ENCODE results near the gene SGPP1. TPM values are rescaled to one million over a fixed set of nuclear protein-coding genes. Genes with fewer than 3 reads are reported as not detected.
"Not testable (repeated sequence)": the region's sequence is repeated elsewhere in the genome, so short reads cannot be mapped to it uniquely, and the experiment has no call there.

Gene SGPP1
- total RNA-seq, 1 experiment from 2014 or later, result 19.3 TPM

- Histone ChIP-seq H2AFZ (ENCODE audit: low read length) (peak within 1 kb of the TSS; percentile 90), H3K36me3 (ENCODE audit: low read depth, low read length) (peaks cover 6% of the 10 kb centered on the region), H3K4me1 (ENCODE audit: insufficient read depth, low read length) (peaks cover 16% of the 10 kb centered on the region), H3K27ac (ENCODE audit: low read length) (peak within 1 kb of the TSS; percentile 89), H3K9me2 (replicated peaks; ENCODE audit: low read length) (no peaks in the 10 kb centered on the region), H3K9ac (ENCODE audit: low read length) (peak within 1 kb of the TSS; percentile 89), H3K4me2 (ENCODE audit: low read length) (peak within 1 kb of the TSS; percentile 97), H3K4me3 (ENCODE audit: low read length) (peak within 1 kb of the TSS; percentile 94), H4K20me1 (ENCODE audit: low read length) (no peaks in the 10 kb centered on the region), H3K27me3 (ENCODE audit: low read length) (no peaks in the 10 kb centered on the region), H3K79me2 (ENCODE audit: low read length) (peaks cover 52% of the 10 kb centered on the region), H3K9me3 (ENCODE audit: low read length) (no peaks in the 10 kb centered on the region), H3F3A (ENCODE audit: low read length, unreplicated experiment) (no peaks in the 10 kb centered on the region)
- DNase-seq (peak; percentile 99), ATAC-seq (peak; percentile 93)
- intact Hi-C loops (cut with micrococcal nuclease), result loop anchor here (1.0 to 5.0 kb wide), 10 partner anchors 37 to 351 kb away; partner anchors contain the start of genes PPP2R5E, SGPP1 and SYNE2
- CTCF ChIA-PET, result interaction anchor here (0.5 to 2.9 kb wide), 7 partner anchors 9 to 497 kb away, joined by 3 to 26 read pairs (median 4); partner anchors contain the start of gene PPP2R5E
- POLR2A ChIA-PET (ENCODE audit: unreplicated experiment), result interaction anchor here (0.6 to 1.8 kb wide), 17 partner anchors 37 to 1676 kb away, joined by 3 to 31 read pairs (median 4); partner anchors contain the start of gene PPP2R5E
- TF ChIP-seq EZH2 (IDR thresholded peaks at IDR 0.05; ENCODE audit: low read length, unreplicated experiment), result no peak
- no peak for TF ChIP-seq EZH2phosphoT487 (IDR thresholded peaks at IDR 0.05; ENCODE audit: borderline replicate concordance, low read length)
- TF ChIP-seq CTCF (conservative IDR thresholded peaks at IDR 0.05; ENCODE audit: low read depth, low read length), result peak; percentile 76
- BruUV-seq (replicated peaks), result no TSS peak
These were observed 86.2 kb downstream of the SGPP1 start, which contains the start of gene WDR89 for GRCh38 chr14:63641473-63642228. TSS of gene WDR89 (minus strand) at chr14:63641871. CDS start at chr14:63599942, 41,929 bp downstream.

GRCh38 chr14:63638493-63638892, 89.4 kb downstream of the SGPP1 start:
- H3K9ac ChIP-seq (ENCODE audit: low read length), result no peak overlapping the region
- peaks cover 15% of the 10 kb centered on the region for H3K36me3 ChIP-seq (ENCODE audit: low read depth, low read length)
- ATAC-seq, result no peak
- ChIA-PET POLR2A (ENCODE audit: unreplicated experiment) (no interaction called here), CTCF (no interaction called here)
- no peaks in the 10 kb centered on the region for H3K27me3 ChIP-seq (ENCODE audit: low read length)
- H3K79me2 ChIP-seq (ENCODE audit: low read length), result peaks cover 83% of the 10 kb centered on the region
- no peak overlapping the region for H2AFZ ChIP-seq (ENCODE audit: low read length)
- peaks cover 16% of the 10 kb centered on the region for H3K4me1 ChIP-seq (ENCODE audit: insufficient read depth, low read length)
- BruUV-seq (replicated peaks), result no TSS peak
- no peaks in the 10 kb centered on the region for H3F3A ChIP-seq (ENCODE audit: low read length, unreplicated experiment)
- DNase-seq, result no peak
- intact Hi-C loops (cut with micrococcal nuclease), result no loop called here
- H3K4me2 ChIP-seq (ENCODE audit: low read length), result peak overlapping the region; percentile 97
- TF ChIP-seq CTCF (conservative IDR thresholded peaks at IDR 0.05; ENCODE audit: low read depth, low read length), result no peak
- TF ChIP-seq EZH2phosphoT487 (IDR thresholded peaks at IDR 0.05; ENCODE audit: borderline replicate concordance, low read length), result no peak
- no peak for TF ChIP-seq EZH2 (IDR thresholded peaks at IDR 0.05; ENCODE audit: low read length, unreplicated experiment)
- H4K20me1 ChIP-seq (ENCODE audit: low read length), result no peaks in the 10 kb centered on the region
- H3K9me3 ChIP-seq (ENCODE audit: low read length), result no peaks in the 10 kb centered on the region
- no peak overlapping the region for H3K27ac ChIP-seq (ENCODE audit: low read length)
- H3K4me3 ChIP-seq (ENCODE audit: low read length), result no peak overlapping the region
- no peaks in the 10 kb centered on the region for H3K9me2 ChIP-seq (replicated peaks; ENCODE audit: low read length)

GRCh38 chr14:63636094-63636635, 91.7 kb downstream of the SGPP1 start:
- H3K4me2 ChIP-seq (ENCODE audit: low read length); DNase-seq; H4K20me1 ChIP-seq (ENCODE audit: low read length); H3F3A ChIP-seq (ENCODE audit: low read length, unreplicated experiment); ATAC-seq; H2AFZ ChIP-seq (ENCODE audit: low read length); H3K9me2 ChIP-seq (replicated peaks; ENCODE audit: low read length); BruUV-seq (replicated peaks); H3K9me3 ChIP-seq (ENCODE audit: low read length); H3K27me3 ChIP-seq (ENCODE audit: low read length); H3K4me3 ChIP-seq (ENCODE audit: low read length); CTCF ChIA-PET; H3K27ac ChIP-seq (ENCODE audit: low read length); H3K9ac ChIP-seq (ENCODE audit: low read length); intact Hi-C loops (cut with micrococcal nuclease): not testable (repeated sequence)
- Histone ChIP-seq H3K4me1 (ENCODE audit: insufficient read depth, low read length) (0 out of 2 replicates have a peak, but pooled peaks cover 14% of the 10 kb centered on the region), H3K79me2 (ENCODE audit: low read length) (peaks cover 97% of the 10 kb centered on the region), H3K36me3 (ENCODE audit: low read depth, low read length) (peaks cover 15% of the 10 kb centered on the region)
- POLR2A ChIA-PET (ENCODE audit: unreplicated experiment), result interaction anchor here (0.7 kb wide), 1 partner anchor 92 kb away, joined by 4 read pairs; no protein-coding TSS in a partner anchor

Other genes with a start within 250 kb of the SGPP1 start
- gene PPP2R5E, start 184.7 kb downstream of the SGPP1 start, total RNA-seq (2014; rRNA removed), result 17.2 and 26.4 TPM in 2 replicates
- gene WDR89, start 86.2 kb downstream of the SGPP1 start, total RNA-seq (2014; rRNA removed), result 12.1 and 19.0 TPM in 2 replicates
- 16.0 and 20.7 TPM in 2 replicates for gene SYNE2, start 124.9 kb upstream of the SGPP1 start, total RNA-seq (2014; rRNA removed)